K562 (cell line): ENCODE measurements around the gene SH3BP5L. TPM values are rescaled to one million over a fixed set of nuclear protein-coding genes. Genes with fewer than 3 reads are reported as not detected.

ENCODE experiments used
- ASH1L ChIP-seq: fragments of 450-650 bp; IDR thresholded peaks from 2 replicates; pipeline ENCODE4 v1.6.1; 2018; ENCODE audit warnings: borderline replicate concordance, mild to moderate bottlenecking, low read depth; ENCODE audit not compliant: partially characterized antibody
- BHLHE40 ChIP-seq: IDR thresholded peaks from 2 replicates; pipeline ENCODE4 v1.6.1; 2011; ENCODE audit warnings: low read length, improper control_type of control experiment
- CBX1 ChIP-seq: sonication (generic); IDR thresholded peaks from 2 replicates; pipeline ENCODE4 v1.6.1; 2016; ENCODE audit warnings: antibody characterized with exemption, low read depth, mild to moderate bottlenecking
- DMBX1 ChIP-seq: fragments of 250-450 bp; sonication (Bioruptor Pico); IDR thresholded peaks from 2 replicates; pipeline ENCODE4 v1.8.0; 2022; ENCODE audit warnings: inconsistent platforms, mild to moderate bottlenecking, moderate library complexity, borderline replicate concordance
- ELF1 ChIP-seq: fragments of 200-800 bp; sonication (Bioruptor generic); IDR thresholded peaks from 2 replicates; pipeline ENCODE4 v1.6.1; 2016; ENCODE audit warnings: missing genetic modification characterization, missing compliant biosample characterization
- FOS ChIP-seq: IDR thresholded peaks from 3 replicates; pipeline ENCODE4 v1.6.1; 2011; ENCODE audit not compliant: insufficient read length; ENCODE audit errors: extremely low read depth
- HNRNPK ChIP-seq: fragments of 200-400 bp; formaldehyde crosslinking; IDR thresholded peaks from one replicate; pipeline ENCODE4 v1.6.1; 2018; ENCODE audit warnings: mild to moderate bottlenecking, low read depth, low read length; ENCODE audit not compliant: poor library complexity, severe bottlenecking
- KLF13 ChIP-seq: fragments of 450-650 bp; IDR thresholded peaks from 2 replicates; pipeline ENCODE4 v1.6.1; 2016; ENCODE audit warnings: missing genetic modification characterization, low read depth, mild to moderate bottlenecking, missing compliant biosample characterization, moderate library complexity, borderline replicate concordance
- NCOA1 ChIP-seq: fragments of 450-650 bp; IDR thresholded peaks from 2 replicates; pipeline ENCODE4 v1.6.1; 2016; ENCODE audit warnings: low read depth
- NR2C1 ChIP-seq, 2 experiments: fragments of 450-650 bp; IDR thresholded peaks; 2 replicates each; pipeline ENCODE4 v1.6.1; 2017; ENCODE audit warnings: mild to moderate bottlenecking in 2 of 2, antibody characterized with exemption in 1 of 2, inconsistent platforms in 1 of 2, missing compliant biosample characterization in 1 of 2, missing genetic modification characterization in 1 of 2
- PHF20 ChIP-seq: fragments of 450-650 bp; IDR thresholded peaks from 2 replicates; pipeline ENCODE4 v1.6.1; 2018; ENCODE audit not compliant: partially characterized antibody
- RB1 ChIP-seq: fragments of 450-650 bp; IDR thresholded peaks from 2 replicates; pipeline ENCODE4 v1.6.1; 2017; ENCODE audit warnings: low read depth, mild to moderate bottlenecking
- RBFOX2 ChIP-seq: fragments of 200-400 bp; formaldehyde crosslinking; IDR thresholded peaks from 2 replicates; pipeline ENCODE4 v1.6.1; 2017; ENCODE audit warnings: low read depth, mild to moderate bottlenecking, low read length, moderate library complexity
- RBM25 ChIP-seq: fragments of 200-400 bp; formaldehyde crosslinking; IDR thresholded peaks from 2 replicates; pipeline ENCODE4 v1.6.1; 2018; ENCODE audit warnings: low read length, low read depth, moderate library complexity; ENCODE audit not compliant: severe bottlenecking
- SMAD4 ChIP-seq: fragments of 250-450 bp; sonication (Bioruptor Pico); conservative IDR thresholded peaks from 2 replicates; pipeline ENCODE4 v1.8.0; 2021; ENCODE audit warnings: inconsistent platforms, mild to moderate bottlenecking, moderate library complexity
- SP2 ChIP-seq: IDR thresholded peaks from 2 replicates; pipeline ENCODE4 v1.6.1; 2011; ENCODE audit warnings: mild to moderate bottlenecking, low read depth, low read length, moderate library complexity; ENCODE audit not compliant: poor library complexity, severe bottlenecking; ENCODE audit errors: extremely low read depth
- SRSF9 ChIP-seq: fragments of 200-400 bp; formaldehyde crosslinking; IDR thresholded peaks from 2 replicates; pipeline ENCODE4 v1.6.1; 2017; ENCODE audit warnings: low read depth, low read length, borderline replicate concordance
- TAF9B ChIP-seq: fragments of 450-650 bp; IDR thresholded peaks from 2 replicates; pipeline ENCODE4 v1.6.1; 2018; ENCODE audit warnings: mild to moderate bottlenecking; ENCODE audit not compliant: partially characterized antibody
- TEAD1 ChIP-seq, 2 experiments: fragments of 450-650 bp in 1 of 2; sonication (generic) in 1 of 2; formaldehyde crosslinking; IDR thresholded peaks; 2 replicates each; pipeline versions ENCODE4 v1.4.0 to v1.8.0; 2020 to 2022; ENCODE audit warnings: mild to moderate bottlenecking in 2 of 2, missing genetic modification reagents in 1 of 2
- ZNF253 ChIP-seq: fragments of 250-450 bp; sonication (Bioruptor Pico); conservative IDR thresholded peaks from 2 replicates; pipeline ENCODE4 v1.6.1; 2021; ENCODE audit warnings: mild to moderate bottlenecking
- polyA plus RNA-seq, 8 experiments: library from polyadenylated mRNA; depleted of rRNA in 4 of 8; stranded (reverse) in 5 of 8; unstranded in 3 of 8; fragments of >200 nt; fragmentation: Nextera tagmentation in 2 of 8; fragmentation: Illumina TruSeq in 1 of 8; extraction: Ambion mirVana in 2 of 8; extraction: Trizol in 1 of 8; gene quantifications; 2 replicates each; pipeline versions ENCODE4 v1.2.1 to v1.2.3, GENCODE V29; 2011 to 2014; ENCODE audit warnings: inconsistent platforms in 1 of 8, missing spikeins in 1 of 8
- total RNA-seq, 7 experiments: library from RNA; depleted of rRNA in 6 of 7; stranded (reverse); fragments of >200 nt in 6 of 7; fragmentation: Illumina TruSeq in 2 of 7; extraction: Trizol in 2 of 7; gene quantifications; 2 replicates each; pipeline versions ENCODE4 v1.2.1 to v1.2.3, GENCODE V29; 2011 to 2021; ENCODE audit warnings: low replicate concordance in 1 of 7
- TF ChIP-seq, protein P1 (sequence below): fragments of 250-450 bp; sonication (Bioruptor Pico); IDR thresholded peaks from 2 replicates; pipeline ENCODE4 v1.8.0; 2021; ENCODE audit warnings: borderline replicate concordance, mild to moderate bottlenecking, moderate library complexity; ENCODE audit not compliant: poor library complexity, severe bottlenecking
- TF ChIP-seq, protein P2 (sequence below), 2 experiments: fragments of 450-650 bp in 1 of 2; IDR thresholded peaks; 2 replicates each; pipeline ENCODE4 v1.6.1; 2011 to 2017; ENCODE audit warnings: low read depth in 2 of 2, antibody characterized with exemption in 1 of 2, borderline replicate concordance in 1 of 2, low read length in 1 of 2, mild to moderate bottlenecking in 1 of 2, mixed read lengths in 1 of 2; ENCODE audit not compliant: control insufficient read depth in 1 of 2
- TF ChIP-seq, protein P3 (sequence below): sonication (generic); formaldehyde crosslinking; IDR thresholded peaks from 2 replicates; pipeline ENCODE4 v1.9.0; 2022; ENCODE audit warnings: mild to moderate bottlenecking, missing genetic modification reagents

SH3BP5L gene
- total and polyA plus RNA-seq, 9 of the 15 experiments (the other 6 are each of a cell fraction or from before 2014, with no cell fraction given) = 1.9 to 26.5 (median 15.8) TPM

DNA sequence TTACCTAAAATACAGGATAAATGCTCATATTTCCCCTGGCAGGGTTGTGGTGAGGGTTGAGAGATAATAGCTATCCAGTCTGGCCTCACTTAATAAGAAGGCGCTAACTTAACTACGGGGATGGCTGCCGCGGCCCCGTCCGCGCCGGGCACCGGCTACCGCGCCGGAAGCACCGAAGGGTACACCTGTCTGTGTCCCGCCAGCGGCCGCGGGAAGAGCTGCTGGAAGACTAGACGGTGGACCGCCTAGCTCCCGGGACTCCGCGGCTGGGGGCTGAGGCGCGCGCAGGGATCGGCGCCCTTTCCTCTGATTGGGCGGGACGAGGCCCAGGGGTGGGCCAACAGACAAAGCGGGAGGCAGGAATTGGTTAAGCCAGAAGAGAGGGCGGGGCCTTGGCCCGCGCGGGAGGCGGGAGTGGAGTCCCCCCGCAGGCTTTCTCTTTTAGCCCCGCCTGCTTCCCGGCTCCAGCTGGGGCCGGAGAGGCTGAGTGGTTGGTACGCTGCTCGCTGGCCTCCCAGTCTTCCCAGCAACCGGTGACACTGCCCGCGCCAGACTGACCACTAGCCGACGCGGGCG is 12.2 kb upstream of the SH3BP5L start, which contains the start of gene ZNF672 (continued):
- TF ChIP-seq CBX1 (peak; percentile 69; the same call in 1 of the 2 replicates), RBM25 (peak; percentile 90), RB1 (peak; percentile 75; the same call in 1 of the 2 replicates), NCOA1 (0 out of 2 replicates have a peak, but pooled peaks have one; percentile 24), ZNF253 (CRISPR knock-in tag) (no peak), TAF9B (peak; percentile 10), KLF13 (tag) (no peak), TEAD1 (CRISPR knock-in tag; IDR thresholded peaks at IDR 0.05) (0 out of 4 replicates have a peak, but pooled peaks of 1 of the 2 experiments have one; percentile 25), DMBX1 (CRISPR knock-in tag) (peak; percentile 48; the same call in 1 of the 2 replicates), FOS (peak; percentile 85), SP2 (peak; percentile 68), SMAD4 (CRISPR knock-in tag) (peak; percentile 68; the same call in 1 of the 2 replicates), BHLHE40 (peak; percentile 46; the same call in 1 of the 2 replicates), PHF20 (no peak), RBFOX2 (no peak), NR2C1 (IDR thresholded peaks at IDR 0.05) (no peak), NR2C1 (tag; IDR thresholded peaks at IDR 0.05) (no peak), ELF1 (tag) (0 out of 2 replicates have a peak, but pooled peaks have one; percentile 11), SRSF9 (no peak), ASH1L (peak; percentile 60), HNRNPK (peak; percentile 17)
- TF ChIP-seq, protein P1, sequence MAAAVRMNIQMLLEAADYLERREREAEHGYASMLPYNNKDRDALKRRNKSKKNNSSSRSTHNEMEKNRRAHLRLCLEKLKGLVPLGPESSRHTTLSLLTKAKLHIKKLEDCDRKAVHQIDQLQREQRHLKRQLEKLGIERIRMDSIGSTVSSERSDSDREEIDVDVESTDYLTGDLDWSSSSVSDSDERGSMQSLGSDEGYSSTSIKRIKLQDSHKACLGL (CRISPR knock-in tag) = no peak
- TF ChIP-seq, protein P2, sequence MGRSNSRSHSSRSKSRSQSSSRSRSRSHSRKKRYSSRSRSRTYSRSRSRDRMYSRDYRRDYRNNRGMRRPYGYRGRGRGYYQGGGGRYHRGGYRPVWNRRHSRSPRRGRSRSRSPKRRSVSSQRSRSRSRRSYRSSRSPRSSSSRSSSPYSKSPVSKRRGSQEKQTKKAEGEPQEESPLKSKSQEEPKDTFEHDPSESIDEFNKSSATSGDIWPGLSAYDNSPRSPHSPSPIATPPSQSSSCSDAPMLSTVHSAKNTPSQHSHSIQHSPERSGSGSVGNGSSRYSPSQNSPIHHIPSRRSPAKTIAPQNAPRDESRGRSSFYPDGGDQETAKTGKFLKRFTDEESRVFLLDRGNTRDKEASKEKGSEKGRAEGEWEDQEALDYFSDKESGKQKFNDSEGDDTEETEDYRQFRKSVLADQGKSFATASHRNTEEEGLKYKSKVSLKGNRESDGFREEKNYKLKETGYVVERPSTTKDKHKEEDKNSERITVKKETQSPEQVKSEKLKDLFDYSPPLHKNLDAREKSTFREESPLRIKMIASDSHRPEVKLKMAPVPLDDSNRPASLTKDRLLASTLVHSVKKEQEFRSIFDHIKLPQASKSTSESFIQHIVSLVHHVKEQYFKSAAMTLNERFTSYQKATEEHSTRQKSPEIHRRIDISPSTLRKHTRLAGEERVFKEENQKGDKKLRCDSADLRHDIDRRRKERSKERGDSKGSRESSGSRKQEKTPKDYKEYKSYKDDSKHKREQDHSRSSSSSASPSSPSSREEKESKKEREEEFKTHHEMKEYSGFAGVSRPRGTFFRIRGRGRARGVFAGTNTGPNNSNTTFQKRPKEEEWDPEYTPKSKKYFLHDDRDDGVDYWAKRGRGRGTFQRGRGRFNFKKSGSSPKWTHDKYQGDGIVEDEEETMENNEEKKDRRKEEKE (IDR thresholded peaks at IDR 0.05; ENCODE audit: borderline replicate concordance in 1 of 2, control insufficient read depth in 1 of 2, low read depth in 2 of 2, low read length in 1 of 2) = 0 out of 4 replicates have a peak, but pooled peaks of 1 of the 2 experiments have one; percentile 33
- TF ChIP-seq, protein P3, sequence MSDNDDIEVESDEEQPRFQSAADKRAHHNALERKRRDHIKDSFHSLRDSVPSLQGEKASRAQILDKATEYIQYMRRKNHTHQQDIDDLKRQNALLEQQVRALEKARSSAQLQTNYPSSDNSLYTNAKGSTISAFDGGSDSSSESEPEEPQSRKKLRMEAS (CRISPR knock-in tag) = no peak
